Prostate gland (tissue), 2 donors: ENCODE results near the gene PTGDS. TPM values are rescaled to one million over a fixed set of nuclear protein-coding genes. Genes with fewer than 3 reads are reported as not detected.

ENCODE experiments used
- DNase-seq: peaks from one replicate; pipeline ENCODE4 v3.0.0-alpha.2; 2019; ENCODE audit warnings: low spot score
- H3K27ac ChIP-seq, 2 donors: fragments of 200-600 bp; sonication (generic); 2 replicates each; pipeline ENCODE4 v1.5.1; 2017 to 2019
- H3K27me3 ChIP-seq: fragments of 200-600 bp; sonication (generic); replicated peaks from 2 replicates; pipeline ENCODE4 v1.5.1; 2019; ENCODE audit not compliant: insufficient read depth
- H3K36me3 ChIP-seq, 2 donors: fragments of 200-600 bp; sonication (generic); 1 replicate in 1 of 2; 2 replicates in 1 of 2; pipeline versions ENCODE4 v1.5.1 to v1.8.1; 2017 to 2019
- H3K4me1 ChIP-seq: fragments of 200-600 bp; sonication (generic); replicated peaks from 2 replicates; pipeline ENCODE4 v1.5.1; 2019
- H3K4me3 ChIP-seq, 2 donors: fragments of 200-600 bp; sonication (generic); 2 replicates each; pipeline ENCODE4 v1.5.1; 2017 to 2019
- H3K9me3 ChIP-seq: fragments of 200-600 bp; sonication (generic); 2 replicates; pipeline ENCODE4 v1.5.1; 2017
- POLR2A ChIP-seq: fragments of 450-650 bp; IDR thresholded peaks from one replicate; pipeline ENCODE4 v1.6.1; 2016; ENCODE audit warnings: antibody characterized with exemption, mild to moderate bottlenecking
- POLR2AphosphoS5 ChIP-seq: sonication (generic); formaldehyde crosslinking; IDR thresholded peaks from one replicate; pipeline ENCODE4 v1.6.1; 2017; ENCODE audit warnings: antibody characterized with exemption
- WGBS: methylation state at CpG from one replicate; pipeline ENCODE4 v1.1.5; 2018; 5-methylcytosine and 5-hydroxymethylcytosine counted together
- intact Hi-C: fragments of 100-400 bp; cut with DNase I; formaldehyde crosslinking; loops from one replicate; pipeline ENCODE4 v1.14.2; 2022
- total RNA-seq, 2 donors: library from RNA; depleted of rRNA; stranded (reverse); fragments of >200 nt; gene quantifications; one replicate each; pipeline ENCODE4 v1.1.0, GENCODE V29; 2016
- TF ChIP-seq, protein P1 (sequence below), 4 experiments: fragments of 200-600 bp in 2 of 4; fragments of 450-650 bp in 2 of 4; sonication (generic) in 2 of 4; IDR thresholded peaks; 1 replicate in 3 of 4; 2 replicates in 1 of 4; pipeline ENCODE4 v1.5.1; 2016 to 2019; ENCODE audit warnings: antibody characterized with exemption in 4 of 4, mild to moderate bottlenecking in 2 of 4, moderate library complexity in 2 of 4

PTGDS gene
- total RNA-seq, 2 donors from 2014 or later = 59.4 to 5,242 TPM

DNA sequence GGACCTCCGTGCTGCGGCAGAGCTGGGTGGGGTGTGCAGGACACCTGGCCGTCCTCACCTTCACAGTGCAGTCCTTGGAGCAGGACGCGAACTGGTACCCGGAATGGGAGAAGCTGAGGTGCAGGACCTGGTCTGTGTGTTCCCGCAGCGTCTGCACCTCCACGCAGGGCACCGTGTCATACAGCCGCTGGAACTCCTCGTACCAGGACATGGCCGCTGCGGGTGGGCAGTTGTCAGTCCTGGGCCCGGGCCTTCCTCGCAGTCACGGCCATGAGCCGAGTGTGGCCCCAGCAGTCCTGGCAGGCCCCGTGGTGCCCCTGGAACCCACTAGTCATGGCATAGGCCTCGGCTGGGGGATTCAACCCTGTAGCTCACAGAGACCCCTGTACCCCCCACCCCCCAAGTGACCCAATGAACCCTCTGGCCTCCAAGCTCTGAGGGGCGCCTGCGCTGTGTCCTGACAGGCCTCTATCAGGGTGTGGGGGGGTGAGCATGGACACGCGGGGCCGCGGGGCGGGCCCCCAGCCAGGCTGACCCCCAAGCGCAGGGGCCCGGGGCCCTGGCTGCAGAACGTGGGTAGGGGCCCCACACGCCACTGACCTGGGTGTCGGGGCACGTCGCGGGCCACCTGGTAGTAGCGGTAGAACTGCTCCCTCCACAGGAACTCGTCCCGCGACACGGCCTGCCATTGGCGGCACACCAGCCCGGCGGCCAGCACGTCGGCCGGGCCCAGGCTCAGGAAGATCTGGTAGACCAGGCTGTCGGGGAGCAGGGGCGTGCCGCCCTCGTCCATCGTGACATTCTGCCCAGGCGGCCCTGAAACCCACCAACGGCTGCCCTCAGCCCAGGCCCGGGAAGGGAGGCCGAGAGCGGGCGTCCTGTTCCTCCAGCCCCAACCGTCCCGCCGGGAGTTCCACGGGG lies 33.8 kb upstream of the PTGDS start:
- Histone ChIP-seq H3K4me3 (peak overlapping the region; percentile 75 to 81), H3K27ac (peak overlapping the region; percentile 71 to 91), H3K9me3 (no peaks in the 10 kb centered on the region), H3K4me1 (no peaks in the 10 kb centered on the region), H3K36me3 (peaks cover 21 to 26% of the 10 kb centered on the region in 2 donors), H3K27me3 (no peaks in the 10 kb centered on the region)
- DNase-seq = no peak
- 34% methylated on average over 31 of the region's 61 CpGs for WGBS
- intact Hi-C loops = no loop called here
- TF ChIP-seq, protein P1, sequence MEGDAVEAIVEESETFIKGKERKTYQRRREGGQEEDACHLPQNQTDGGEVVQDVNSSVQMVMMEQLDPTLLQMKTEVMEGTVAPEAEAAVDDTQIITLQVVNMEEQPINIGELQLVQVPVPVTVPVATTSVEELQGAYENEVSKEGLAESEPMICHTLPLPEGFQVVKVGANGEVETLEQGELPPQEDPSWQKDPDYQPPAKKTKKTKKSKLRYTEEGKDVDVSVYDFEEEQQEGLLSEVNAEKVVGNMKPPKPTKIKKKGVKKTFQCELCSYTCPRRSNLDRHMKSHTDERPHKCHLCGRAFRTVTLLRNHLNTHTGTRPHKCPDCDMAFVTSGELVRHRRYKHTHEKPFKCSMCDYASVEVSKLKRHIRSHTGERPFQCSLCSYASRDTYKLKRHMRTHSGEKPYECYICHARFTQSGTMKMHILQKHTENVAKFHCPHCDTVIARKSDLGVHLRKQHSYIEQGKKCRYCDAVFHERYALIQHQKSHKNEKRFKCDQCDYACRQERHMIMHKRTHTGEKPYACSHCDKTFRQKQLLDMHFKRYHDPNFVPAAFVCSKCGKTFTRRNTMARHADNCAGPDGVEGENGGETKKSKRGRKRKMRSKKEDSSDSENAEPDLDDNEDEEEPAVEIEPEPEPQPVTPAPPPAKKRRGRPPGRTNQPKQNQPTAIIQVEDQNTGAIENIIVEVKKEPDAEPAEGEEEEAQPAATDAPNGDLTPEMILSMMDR (IDR thresholded peaks at IDR 0.05) = no peak
- TF ChIP-seq POLR2A (no peak), POLR2AphosphoS5 (no peak)

DNA sequence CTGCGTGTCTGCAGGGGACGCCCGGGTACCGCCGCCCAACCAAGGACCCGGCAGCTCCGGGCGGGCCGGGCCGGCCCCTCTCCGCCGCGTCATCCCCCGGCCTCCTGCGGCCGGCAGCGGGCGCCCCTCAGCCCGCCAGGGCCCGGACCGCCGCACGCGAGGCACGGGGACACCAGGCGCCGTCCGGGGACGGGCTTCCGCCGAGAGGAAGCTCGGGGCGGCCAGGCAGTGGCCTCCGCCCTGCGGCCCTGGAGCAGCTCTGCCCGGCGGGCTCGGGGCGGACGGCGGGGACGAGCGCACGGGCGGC lies 33.1 kb upstream of the PTGDS start:
- no peaks in the 10 kb centered on the region for H3K4me1 ChIP-seq

DNA sequence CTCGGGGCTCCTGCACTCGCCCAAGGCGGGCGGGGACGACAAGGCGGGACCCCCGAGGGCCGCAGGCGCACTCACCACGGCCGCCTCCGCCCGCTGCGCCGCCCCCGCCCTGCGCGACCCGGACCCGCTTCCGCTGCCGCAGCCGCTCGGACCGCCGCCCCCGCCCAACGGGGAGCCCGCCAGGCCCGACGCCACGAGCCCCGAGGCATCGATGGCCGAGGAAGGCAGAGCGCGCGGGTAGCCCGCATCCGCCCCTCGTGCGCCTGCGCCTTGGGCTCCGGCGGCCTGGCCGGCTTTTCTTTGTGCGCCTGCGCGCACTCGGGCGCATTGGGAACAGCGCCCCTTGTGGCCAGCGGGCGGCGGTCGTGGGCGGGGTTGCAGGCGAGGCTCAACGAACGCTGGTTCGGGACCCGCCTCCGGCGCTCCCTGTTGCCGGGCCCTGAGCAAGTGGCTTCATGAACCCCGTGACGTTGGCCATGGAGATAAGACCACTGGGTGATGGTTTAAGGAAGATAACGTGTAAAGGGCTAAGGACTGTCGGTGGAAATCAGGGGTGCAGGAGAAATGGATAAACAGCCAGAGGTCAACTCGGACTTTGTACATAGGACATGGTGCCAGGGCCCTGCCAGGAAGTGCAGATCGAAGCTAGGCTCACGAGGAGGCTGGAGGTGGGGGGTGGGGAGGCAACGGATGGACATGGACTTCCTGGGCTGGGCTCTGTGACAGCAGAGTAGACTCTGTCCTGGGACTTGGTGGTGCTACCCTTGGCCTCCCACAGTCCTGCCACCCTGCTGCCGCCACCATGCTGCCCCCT lies 32.6 kb upstream of the PTGDS start, which contains the start of the genes C8G and FBXW5:
Gene C8G (plus strand): TSS at position 725 of the 814 bp plus-strand sequence. CDS start 78 bp downstream, at position 803.
Gene FBXW5 (minus strand): TSS at position 220 of the 814 bp plus-strand sequence. CDS start 655 bp downstream, outside the sequence.
- H3K36me3 ChIP-seq = peaks cover 21 to 26% of the 10 kb centered on the region in 2 donors
- H3K27me3 ChIP-seq = no peaks in the 10 kb centered on the region
- intact Hi-C loops = loop anchor here (5.0 kb wide), 1 partner anchor 152 kb away; the partner anchor contains the start of gene TMEM141
- no peaks in the 10 kb centered on the region for H3K4me1 ChIP-seq
- peak; percentile 91 for DNase-seq
- TF ChIP-seq POLR2A = peak; percentile 48
- TF ChIP-seq, protein P1 (IDR thresholded peaks at IDR 0.05) = peak; percentile 97 to 100 (median 100)
- peak; percentile 95 for TF ChIP-seq POLR2AphosphoS5
- H3K4me3 ChIP-seq = peak within 1 kb of the TSS; percentile 75 to 81
- 12% methylated on average over 33 of the region's 74 CpGs for WGBS
- no peaks in the 10 kb centered on the region for H3K9me3 ChIP-seq
- peak within 1 kb of the TSS; percentile 71 to 91 for H3K27ac ChIP-seq

More for the DNA sequence above, 33.1 kb upstream of the PTGDS start:
- TF ChIP-seq POLR2A = no peak
- TF ChIP-seq POLR2AphosphoS5 = no peak
- TF ChIP-seq, protein P1 (IDR thresholded peaks at IDR 0.05) = no peak
- Histone ChIP-seq H3K27me3 (no peaks in the 10 kb centered on the region), H3K36me3 (peaks cover 21 to 26% of the 10 kb centered on the region in 2 donors), H3K27ac (peak overlapping the region; percentile 71 to 91), H3K4me3 (peak overlapping the region; percentile 75 to 81), H3K9me3 (no peaks in the 10 kb centered on the region)
- no peak for DNase-seq
- 1% methylated on average over 36 of the region's 45 CpGs for WGBS
- intact Hi-C loops = no loop called here

DNA sequence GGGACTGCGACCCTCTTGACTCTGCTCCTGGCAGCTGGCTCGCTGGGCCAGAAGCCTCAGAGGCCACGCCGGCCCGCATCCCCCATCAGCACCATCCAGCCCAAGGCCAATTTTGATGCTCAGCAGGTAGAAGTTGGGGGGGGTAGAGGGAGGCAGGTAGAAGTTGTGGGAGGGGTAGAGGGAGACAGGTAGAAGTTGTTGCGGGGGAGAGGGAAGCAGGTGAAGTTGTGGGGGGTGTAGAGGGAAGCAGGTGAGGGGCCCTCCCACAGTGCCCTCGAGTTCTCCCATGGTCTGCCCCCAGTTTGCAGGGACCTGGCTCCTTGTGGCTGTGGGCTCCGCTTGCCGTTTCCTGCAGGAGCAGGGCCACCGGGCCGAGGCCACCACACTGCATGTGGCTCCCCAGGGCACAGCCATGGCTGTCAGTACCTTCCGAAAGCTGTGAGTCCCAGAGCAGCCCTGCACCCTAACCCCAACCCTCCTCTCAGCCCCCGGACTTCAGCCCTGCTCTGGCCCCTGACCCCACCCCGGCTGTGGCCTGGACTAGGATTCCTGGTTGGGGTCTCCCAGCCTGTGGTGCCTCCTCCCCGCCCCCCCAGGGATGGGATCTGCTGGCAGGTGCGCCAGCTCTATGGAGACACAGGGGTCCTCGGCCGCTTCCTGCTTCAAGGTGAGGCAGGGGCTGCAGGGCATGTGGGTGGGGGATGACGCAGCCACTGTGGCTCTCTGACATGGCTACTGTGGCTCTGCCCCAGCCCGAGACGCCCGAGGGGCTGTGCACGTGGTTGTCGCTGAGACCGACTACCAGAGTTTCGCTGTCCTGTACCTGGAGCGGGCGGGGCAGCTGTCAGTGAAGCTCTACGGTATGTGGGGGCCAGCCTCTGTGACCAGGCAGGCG lies 31.7 kb upstream of the PTGDS start:
- no peak overlapping the region for H3K27ac ChIP-seq
- H3K27me3 ChIP-seq = no peaks in the 10 kb centered on the region
- H3K4me3 ChIP-seq = no peak overlapping the region
- WGBS = 85% methylated on average over 24 of the region's 30 CpGs
- H3K36me3 ChIP-seq = peaks cover 17 to 21% of the 10 kb centered on the region in 2 donors
- H3K4me1 ChIP-seq = no peaks in the 10 kb centered on the region
- intact Hi-C loops = loop anchor here (5.0 kb wide), 1 partner anchor 153 kb away; the partner anchor contains the start of gene TMEM141
- H3K9me3 ChIP-seq = no peaks in the 10 kb centered on the region
- TF ChIP-seq, protein P1 (IDR thresholded peaks at IDR 0.05) = no peak
- no peak for TF ChIP-seq POLR2A
- no peak for TF ChIP-seq POLR2AphosphoS5
- no peak for DNase-seq
